ENCODE results near the gene SCN9A. TPM values are rescaled to one million over a fixed set of nuclear protein-coding genes. Genes with fewer than 3 reads are reported as not detected.

The SCN9A gene
- total and polyA plus RNA-seq, 2 of the 4 experiments (the other 2 are of a cell fraction) = 40.1 to 135 TPM

DNA sequence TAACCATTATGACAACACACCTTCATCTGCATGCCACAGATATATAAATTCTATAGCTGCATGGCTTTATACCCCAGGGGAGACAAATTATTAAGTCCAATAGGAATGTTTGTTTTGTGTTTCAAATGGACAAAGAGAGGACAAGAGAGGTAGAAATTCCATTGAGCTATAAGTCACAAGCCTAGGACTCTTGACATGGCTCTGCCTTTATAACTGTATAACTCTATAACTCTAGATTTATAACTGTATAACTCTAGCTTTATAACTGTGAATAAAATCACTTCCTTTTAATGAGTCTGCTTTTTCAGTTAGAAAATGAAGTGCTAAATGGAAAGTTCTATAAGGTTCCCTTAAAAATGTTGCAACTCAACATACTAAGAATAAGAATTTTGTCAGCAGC, 106.4 kb downstream of the SCN9A start:
- Histone ChIP-seq H3K14ac (replicated peaks; ENCODE audit: low read depth, low read length) (no peak overlapping the region), H3K23ac (ENCODE audit: low read depth, low read length) (no peak overlapping the region), H2BK120ac (ENCODE audit: low read depth, low read length) (no peak overlapping the region), H4K5ac (ENCODE audit: low read depth, low read length) (no peak overlapping the region), H2AK9ac (replicated peaks; ENCODE audit: low read depth, low read length, poor library complexity) (no peak overlapping the region), H3K27me3 (ENCODE audit: control insufficient read depth, insufficient read depth, low read length) (no peaks in the 10 kb centered on the region), H3K9me1 (ENCODE audit: insufficient read depth, low read length) (no peaks in the 10 kb centered on the region; the same call in 1 of the 2 replicates), H3K79me1 (ENCODE audit: low read depth in 1 of 2, low read length in 2 of 2) (no peaks in the 10 kb centered on the region; a peak in 1 of 4 replicates), H4K8ac (ENCODE audit: low read depth in 2 of 2, low read length in 2 of 2) (no peak overlapping the region), H4K91ac (ENCODE audit: insufficient read depth, low read depth, low read length) (no peak overlapping the region), H4K20me1 (ENCODE audit: insufficient read depth, low read length) (no peaks in the 10 kb centered on the region), H3K36me3 (ENCODE audit: control insufficient read depth, insufficient read depth, low read length) (peaks cover 2% of the 10 kb centered on the region; the same call in 1 of the 2 replicates), H2BK15ac (ENCODE audit: low read depth, low read length) (no peak overlapping the region), H3K9ac (ENCODE audit: low read depth, low read length) (no peak overlapping the region), H3K27ac (ENCODE audit: insufficient read depth, low read length) (no peak overlapping the region), H3K4me2 (ENCODE audit: low read depth, low read length) (no peak overlapping the region), H3K4ac (ENCODE audit: low read depth, low read length) (no peak overlapping the region), H3K56ac (ENCODE audit: extremely low read depth, insufficient read depth, low read length) (no peak overlapping the region), H2BK20ac (ENCODE audit: low read depth, low read length) (no peak overlapping the region), H3K9me3 (ENCODE audit: control insufficient read depth, insufficient read depth, low read length) (no peaks in the 10 kb centered on the region), H3K4me3 (ENCODE audit: insufficient read depth, low read depth, low read length) (no peak overlapping the region), H2AFZ (replicated peaks; ENCODE audit: low read length, poor library complexity) (no peak overlapping the region), H3K18ac (ENCODE audit: low read depth, low read length) (no peak overlapping the region), H3K4me1 (ENCODE audit: control insufficient read depth, insufficient read depth, low read length) (no peaks in the 10 kb centered on the region), H2AK5ac (ENCODE audit: low read depth, low read length) (no peak overlapping the region), H2BK5ac (ENCODE audit: low read depth, low read length, poor library complexity, severe bottlenecking) (no peak overlapping the region)
- DNase-seq (no peak), ATAC-seq (ENCODE audit: low read depth) (no peak)
- dilution Hi-C loops (cut with HindIII; ENCODE audit: low sequenced_read_pairs, unreplicated experiment) (no loop called here), intact Hi-C loops (cut with micrococcal nuclease) (no loop called here), in situ Hi-C loops (cut with MboI; ENCODE audit: low sequenced_read_pairs) (no loop called here)
- no TSS peak for BruUV-seq (replicated peaks)
- POLR2A ChIA-PET (ENCODE audit: unreplicated experiment) = no interaction called here
- CTCF ChIA-PET = no interaction called here
- TF ChIP-seq RFX5 (IDR thresholded peaks at IDR 0.05; ENCODE audit: low read depth, low read length) = no peak
- no peak for TF ChIP-seq BHLHE40 (IDR thresholded peaks at IDR 0.05; ENCODE audit: low read depth, low read length)
- TF ChIP-seq, protein P1, sequence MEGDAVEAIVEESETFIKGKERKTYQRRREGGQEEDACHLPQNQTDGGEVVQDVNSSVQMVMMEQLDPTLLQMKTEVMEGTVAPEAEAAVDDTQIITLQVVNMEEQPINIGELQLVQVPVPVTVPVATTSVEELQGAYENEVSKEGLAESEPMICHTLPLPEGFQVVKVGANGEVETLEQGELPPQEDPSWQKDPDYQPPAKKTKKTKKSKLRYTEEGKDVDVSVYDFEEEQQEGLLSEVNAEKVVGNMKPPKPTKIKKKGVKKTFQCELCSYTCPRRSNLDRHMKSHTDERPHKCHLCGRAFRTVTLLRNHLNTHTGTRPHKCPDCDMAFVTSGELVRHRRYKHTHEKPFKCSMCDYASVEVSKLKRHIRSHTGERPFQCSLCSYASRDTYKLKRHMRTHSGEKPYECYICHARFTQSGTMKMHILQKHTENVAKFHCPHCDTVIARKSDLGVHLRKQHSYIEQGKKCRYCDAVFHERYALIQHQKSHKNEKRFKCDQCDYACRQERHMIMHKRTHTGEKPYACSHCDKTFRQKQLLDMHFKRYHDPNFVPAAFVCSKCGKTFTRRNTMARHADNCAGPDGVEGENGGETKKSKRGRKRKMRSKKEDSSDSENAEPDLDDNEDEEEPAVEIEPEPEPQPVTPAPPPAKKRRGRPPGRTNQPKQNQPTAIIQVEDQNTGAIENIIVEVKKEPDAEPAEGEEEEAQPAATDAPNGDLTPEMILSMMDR (conservative IDR thresholded peaks at IDR 0.05; ENCODE audit: low read depth, low read length) = no peak
- TF ChIP-seq CEBPB (IDR thresholded peaks at IDR 0.05; ENCODE audit: low read depth, low read length) = no peak
- TF ChIP-seq MAFK (IDR thresholded peaks at IDR 0.05; ENCODE audit: low read depth, low read length) = no peak
- TF ChIP-seq RAD21 (IDR thresholded peaks at IDR 0.05; ENCODE audit: low read length) = no peak
- no peak for TF ChIP-seq RCOR1 (IDR thresholded peaks at IDR 0.05; ENCODE audit: insufficient replicate concordance, low read length)
- no peak for TF ChIP-seq CHD1 (IDR thresholded peaks at IDR 0.05; ENCODE audit: low read depth, low read length)
- no peak for TF ChIP-seq USF2 (IDR thresholded peaks at IDR 0.05; ENCODE audit: low read depth, low read length)
- TF ChIP-seq MAZ (IDR thresholded peaks at IDR 0.05; ENCODE audit: borderline replicate concordance, low read depth, low read length) = no peak
- TF ChIP-seq, protein P2, sequence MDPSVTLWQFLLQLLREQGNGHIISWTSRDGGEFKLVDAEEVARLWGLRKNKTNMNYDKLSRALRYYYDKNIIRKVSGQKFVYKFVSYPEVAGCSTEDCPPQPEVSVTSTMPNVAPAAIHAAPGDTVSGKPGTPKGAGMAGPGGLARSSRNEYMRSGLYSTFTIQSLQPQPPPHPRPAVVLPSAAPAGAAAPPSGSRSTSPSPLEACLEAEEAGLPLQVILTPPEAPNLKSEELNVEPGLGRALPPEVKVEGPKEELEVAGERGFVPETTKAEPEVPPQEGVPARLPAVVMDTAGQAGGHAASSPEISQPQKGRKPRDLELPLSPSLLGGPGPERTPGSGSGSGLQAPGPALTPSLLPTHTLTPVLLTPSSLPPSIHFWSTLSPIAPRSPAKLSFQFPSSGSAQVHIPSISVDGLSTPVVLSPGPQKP (IDR thresholded peaks at IDR 0.05; ENCODE audit: borderline replicate concordance, low read depth, low read length) = no peak
- TF ChIP-seq MXI1 (IDR thresholded peaks at IDR 0.05; ENCODE audit: borderline replicate concordance, low read depth, low read length) = no peak
